Measurements from ENCODE around the gene MACF1.
"Not testable (repeated sequence)": the region's sequence is repeated elsewhere in the genome, so short reads cannot be mapped to it uniquely, and the experiment has no call there.

GRCh38 chr1:39512234-39512847, 307.8 kb downstream of the MACF1 start:
- not testable (repeated sequence) for TF ChIP-seq CTCF, POLR2A (IDR thresholded peaks at IDR 0.05)

All from uterus (tissue), 2 donors.